ELR (cell line): Measurements from ENCODE around the gene TOR1AIP1.
A peak's percentile ranks its signal among the peaks of the same experiment; 100 is the strongest.
"Not testable (repeated sequence)": the region's sequence is repeated elsewhere in the genome, so short reads cannot be mapped to it uniquely, and the experiment has no call there.

Experiments
- DNase-seq: peaks from one replicate; pipeline ENCODE4 v3.0.0-alpha.2; 2015; ENCODE audit warnings: low read depth

TOR1AIP1 gene

DNA sequence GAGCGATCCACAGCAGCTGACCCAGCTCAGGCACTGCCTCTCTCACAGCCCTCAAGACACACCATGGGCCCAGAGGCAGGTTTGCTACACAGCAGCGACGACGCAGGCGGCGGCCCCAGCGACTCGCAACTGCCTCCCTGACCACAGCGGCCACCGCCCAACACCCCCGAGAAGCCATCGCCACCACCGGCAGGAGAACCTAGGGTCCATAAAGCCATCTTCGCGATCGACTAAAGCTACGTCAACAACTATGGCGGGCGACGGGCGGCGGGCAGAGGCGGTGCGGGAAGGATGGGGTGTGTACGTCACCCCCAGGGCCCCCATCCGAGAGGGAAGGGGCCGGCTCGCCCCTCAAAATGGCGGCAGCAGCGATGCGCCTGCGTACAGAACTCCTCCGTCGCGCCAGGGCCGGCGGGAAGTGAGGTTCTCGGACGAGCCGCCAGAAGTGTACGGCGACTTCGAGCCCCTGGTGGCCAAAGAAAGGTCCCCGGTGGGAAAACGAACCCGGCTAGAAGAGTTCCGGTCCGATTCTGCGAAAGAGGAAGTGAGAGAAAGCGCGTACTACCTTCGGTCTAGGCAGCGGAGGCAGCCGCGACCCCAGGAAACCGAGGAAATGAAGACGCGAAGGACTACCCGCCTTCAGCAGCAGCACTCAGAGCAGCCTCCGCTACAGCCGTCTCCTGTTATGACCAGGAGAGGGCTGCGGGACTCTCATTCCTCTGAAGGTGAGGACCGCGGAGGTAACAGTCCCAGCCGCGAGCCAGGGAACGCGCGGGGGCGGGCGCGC, at the start of gene TOR1AIP1:
TSS of gene TOR1AIP1 (plus strand) at position 33 of the 787 bp plus-strand sequence. CDS start at position 251, 218 bp downstream.
- peak; percentile 98 for DNase-seq

DNA sequence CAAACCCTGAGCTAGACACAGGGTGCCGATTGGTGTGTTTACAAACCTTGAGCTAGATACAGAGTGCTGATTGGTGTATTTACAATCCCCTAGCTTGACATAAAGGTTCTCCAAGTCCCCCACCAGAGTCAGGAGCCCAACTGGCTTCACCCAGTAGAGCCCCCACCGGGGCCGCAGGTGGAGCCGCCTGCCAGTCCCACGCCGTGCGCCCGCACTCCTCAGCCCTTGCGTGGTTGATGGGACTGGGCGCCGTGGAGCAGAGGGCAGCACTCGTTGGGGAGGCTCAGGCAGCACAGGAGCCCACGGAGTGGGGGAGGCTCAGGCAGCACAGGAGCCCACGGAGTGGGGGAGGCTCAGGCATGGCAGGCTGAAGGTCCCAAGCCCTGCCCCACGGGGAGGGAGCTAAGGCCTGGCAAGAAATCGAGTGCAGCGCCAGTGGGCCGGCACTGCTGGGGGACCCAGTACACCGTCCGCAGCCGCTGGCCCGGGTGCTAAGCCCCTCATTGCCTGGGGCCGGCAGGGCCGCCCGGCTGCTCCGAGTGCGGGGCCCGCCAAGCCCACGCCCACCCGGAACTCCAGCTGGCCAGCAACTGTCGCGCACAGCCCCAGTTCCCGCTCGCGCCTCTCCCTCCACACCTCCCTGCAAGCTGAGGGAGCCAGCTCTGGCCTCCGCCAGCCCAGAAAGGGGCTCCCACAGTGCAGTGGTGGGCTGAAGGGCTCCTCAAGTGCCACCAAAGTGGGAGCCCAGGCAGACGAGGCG, 45.2 kb upstream of the TOR1AIP1 start:
- not testable (repeated sequence) for DNase-seq

DNA sequence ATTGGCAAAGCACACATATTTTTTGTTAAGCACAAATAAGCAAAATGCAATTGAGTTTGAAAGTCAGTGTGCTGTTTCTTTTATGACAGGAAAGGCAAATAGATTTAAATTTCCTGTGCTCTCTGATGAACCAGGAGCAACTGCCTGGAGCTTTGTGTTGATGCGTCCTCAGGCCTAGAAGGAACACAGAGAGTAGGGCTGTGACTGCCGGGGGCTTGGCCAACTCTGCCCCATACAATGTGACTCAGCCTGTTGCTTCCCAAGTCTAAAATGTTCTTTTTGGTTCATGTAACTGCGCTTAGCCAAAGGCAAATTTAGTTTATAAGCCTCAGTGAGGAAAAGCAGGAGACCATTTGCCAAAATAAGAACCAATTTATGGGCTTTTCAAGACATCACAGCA, 42.0 kb upstream of the TOR1AIP1 start:
- DNase-seq = no peak

DNA sequence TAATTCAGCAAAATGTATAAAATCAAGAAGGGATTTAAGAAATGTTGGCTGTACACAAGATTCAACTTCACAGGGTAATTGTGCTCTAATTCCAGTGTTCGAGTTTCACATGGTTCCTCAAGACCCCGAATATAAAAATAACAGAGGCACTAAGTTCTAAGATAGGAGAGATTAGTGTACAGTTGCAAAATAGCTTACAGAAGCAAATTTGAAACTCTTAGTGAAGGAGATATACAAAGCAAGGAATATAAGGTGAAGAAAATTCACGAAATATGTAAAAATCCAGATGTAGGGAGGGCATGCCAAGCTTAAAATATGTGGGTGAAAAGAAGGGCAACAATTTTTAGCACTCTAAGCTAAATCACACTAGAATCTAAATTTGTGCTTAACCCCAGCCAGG, 33.9 kb upstream of the TOR1AIP1 start:
- no peak for DNase-seq

DNA sequence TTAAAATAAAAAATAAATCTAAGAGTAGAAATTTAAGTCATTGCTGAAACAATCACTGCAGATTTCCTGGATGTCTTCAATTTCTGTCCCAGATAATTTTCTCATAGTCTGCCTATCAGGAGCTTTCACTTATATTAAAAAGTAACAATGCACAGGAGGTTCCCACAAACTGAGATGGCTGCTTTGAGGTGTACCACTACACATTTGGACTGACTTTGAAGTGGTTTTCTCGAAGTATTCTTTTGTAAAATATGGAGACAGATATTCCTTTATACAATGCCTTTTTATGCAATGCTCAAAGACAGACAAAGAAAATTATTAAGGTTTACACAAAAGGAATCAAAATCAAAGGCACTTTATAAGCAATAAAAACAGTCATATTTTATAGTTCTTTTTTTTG, 29.0 kb upstream of the TOR1AIP1 start:
- no peak for DNase-seq

DNA sequence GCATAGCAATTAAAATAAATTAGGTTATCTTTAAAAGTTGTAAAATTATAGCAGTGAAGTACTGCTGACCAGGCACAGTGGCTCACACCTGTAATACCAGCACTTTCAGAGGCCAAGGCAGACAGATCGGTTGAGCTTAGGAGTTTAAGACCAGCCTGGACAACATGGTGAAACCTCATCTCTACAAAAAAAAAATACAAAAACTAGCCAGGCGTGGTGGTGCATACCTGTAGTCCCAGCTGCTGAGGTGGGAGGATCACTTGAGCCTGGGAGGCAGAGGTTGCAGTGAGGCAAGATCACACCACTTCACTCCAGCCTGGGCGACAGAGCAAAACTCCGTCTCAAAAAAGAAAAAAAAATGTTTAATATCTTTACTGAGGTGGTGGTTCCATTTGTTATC, 26.3 kb upstream of the TOR1AIP1 start:
- not testable (repeated sequence) for DNase-seq

- DNase-seq = no peak
Observed at GRCh38 chr1:179856296-179856695, 25.8 kb upstream of the TOR1AIP1 start.

- DNase-seq = no peak
Observed at GRCh38 chr1:179857009-179857408, 25.1 kb upstream of the TOR1AIP1 start.

DNA sequence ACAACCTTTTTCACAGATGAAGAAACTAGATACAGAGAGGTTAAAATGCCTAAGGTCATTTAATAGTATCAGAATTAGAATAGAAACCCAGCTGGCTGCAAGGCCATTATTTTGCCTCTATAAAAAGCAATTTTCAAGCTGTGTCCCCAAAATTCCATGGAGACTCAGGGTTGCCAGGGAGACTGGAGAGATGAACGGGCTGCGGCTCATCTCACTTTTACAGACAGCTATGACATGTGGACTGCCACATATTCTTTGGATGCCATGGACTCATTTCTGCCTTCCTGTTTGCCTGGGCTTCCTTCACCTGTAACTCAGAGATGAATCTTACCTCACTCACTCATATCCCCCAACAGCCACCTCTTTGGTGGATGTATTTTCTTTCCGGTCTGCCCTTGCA, 21.4 kb upstream of the TOR1AIP1 start:
- no peak for DNase-seq

- no peak for DNase-seq
Observed at GRCh38 chr1:179865377-179865776, 16.7 kb upstream of the TOR1AIP1 start.

DNA sequence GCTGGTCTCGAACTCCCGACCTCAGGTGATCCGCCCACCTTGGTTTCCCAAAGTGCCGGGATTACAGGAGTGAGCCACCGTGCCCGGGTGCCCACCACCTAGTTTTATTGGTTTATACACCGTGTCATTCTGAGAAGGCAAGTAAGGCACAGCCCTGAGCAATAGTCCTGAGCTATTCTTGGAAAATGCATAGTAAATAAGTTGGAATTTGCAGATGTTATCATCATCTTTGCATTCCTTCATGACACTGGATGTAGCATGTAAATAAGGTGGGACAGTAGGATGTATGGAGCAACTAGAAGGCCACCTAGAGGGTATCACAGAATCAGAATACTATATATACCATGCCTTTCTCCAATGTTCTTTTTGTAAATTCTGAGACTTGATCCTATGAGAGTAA, 15.5 kb upstream of the TOR1AIP1 start:
- peak; percentile 5 for DNase-seq

GRCh38 chr1:179867493-179868330, 14.4 kb upstream of the TOR1AIP1 start:
- DNase-seq = peak; percentile 72

- no peak for DNase-seq
Observed at GRCh38 chr1:179870870-179871269, 11.2 kb upstream of the TOR1AIP1 start.

- no peak for DNase-seq
Observed at GRCh38 chr1:179871940-179872339, 10.1 kb upstream of the TOR1AIP1 start.

GRCh38 chr1:179872558-179872957, 9.5 kb upstream of the TOR1AIP1 start:
- no peak for DNase-seq

DNA sequence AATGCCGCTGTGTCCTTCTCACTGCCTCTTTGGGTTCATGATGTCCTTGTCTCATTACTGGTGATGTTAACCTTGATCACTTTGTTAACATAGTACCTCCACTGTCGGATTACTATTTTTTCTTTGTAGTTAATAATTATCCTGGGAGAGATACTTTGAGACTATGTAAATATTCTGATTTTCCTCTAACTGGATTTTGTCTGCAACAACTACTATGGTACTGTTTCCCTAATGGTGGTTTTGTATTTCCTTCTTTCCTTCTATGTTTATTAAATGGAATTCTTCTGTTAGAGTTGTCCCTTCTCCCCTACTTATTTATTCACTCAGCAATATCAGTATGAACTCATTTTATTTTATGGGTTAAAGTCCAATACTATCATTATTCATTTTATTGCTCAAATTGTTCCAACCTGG, 8.6 kb upstream of the TOR1AIP1 start:
- no peak for DNase-seq

- DNase-seq = no peak
Observed at GRCh38 chr1:179875596-179876299, 6.3 kb upstream of the TOR1AIP1 start.

- peak; percentile 72 for DNase-seq
Observed at GRCh38 chr1:179876300-179876715, 5.8 kb upstream of the TOR1AIP1 start.

- DNase-seq = peak; percentile 87
Observed at GRCh38 chr1:179877586-179878265, 4.4 kb upstream of the TOR1AIP1 start, which contains the start of gene TOR1AIP2. Gene TOR1AIP2 (minus strand): TSS chr1:179877803. CDS start chr1:179852665, 25,138 bp downstream.

DNA sequence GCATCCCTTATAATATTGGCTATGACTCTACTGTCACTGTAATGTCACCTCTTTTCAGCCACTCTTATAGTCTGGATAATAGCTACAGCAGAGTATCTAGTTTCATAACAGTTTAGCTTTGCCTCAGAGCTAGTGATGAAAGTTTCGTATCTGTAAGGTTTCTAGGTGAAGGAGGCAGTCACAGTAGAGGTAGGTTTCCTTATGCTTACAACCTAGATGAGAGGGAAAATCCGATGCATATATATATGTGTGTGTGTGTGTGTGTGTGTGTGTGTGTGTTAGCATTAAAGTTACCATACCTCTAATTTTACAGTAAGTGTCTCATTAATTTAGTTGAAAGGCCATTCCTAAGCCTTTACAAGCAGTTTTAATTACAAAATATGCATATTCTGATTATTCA, 2.3 kb upstream of the TOR1AIP1 start:
- DNase-seq = no peak

- peak; percentile 89 for DNase-seq
Observed at GRCh38 chr1:179881642-179882252, 338 bp upstream of the TOR1AIP1 start.
